Activated effector memory CD4-positive, alpha-beta T cell treated with anti-CD3 and anti-CD28 coated beads, Interleukin-2, amount 50 U/mL, for 16 hours (primary cell): ENCODE data around the gene TRIM31.

ENCODE experiments used
- DNase-seq: peaks from one replicate; pipeline ENCODE4 v3.0.0-alpha.2; 2020

Gene TRIM31

GRCh38 chr6:30075094-30075789 lies 37.6 kb downstream of the TRIM31 start, which contains the start of gene RNF39:
TSS of gene RNF39 (minus strand) at chr6:30075769. CDS start at chr6:30075585, 184 bp downstream.
- no peak for DNase-seq

DNA sequence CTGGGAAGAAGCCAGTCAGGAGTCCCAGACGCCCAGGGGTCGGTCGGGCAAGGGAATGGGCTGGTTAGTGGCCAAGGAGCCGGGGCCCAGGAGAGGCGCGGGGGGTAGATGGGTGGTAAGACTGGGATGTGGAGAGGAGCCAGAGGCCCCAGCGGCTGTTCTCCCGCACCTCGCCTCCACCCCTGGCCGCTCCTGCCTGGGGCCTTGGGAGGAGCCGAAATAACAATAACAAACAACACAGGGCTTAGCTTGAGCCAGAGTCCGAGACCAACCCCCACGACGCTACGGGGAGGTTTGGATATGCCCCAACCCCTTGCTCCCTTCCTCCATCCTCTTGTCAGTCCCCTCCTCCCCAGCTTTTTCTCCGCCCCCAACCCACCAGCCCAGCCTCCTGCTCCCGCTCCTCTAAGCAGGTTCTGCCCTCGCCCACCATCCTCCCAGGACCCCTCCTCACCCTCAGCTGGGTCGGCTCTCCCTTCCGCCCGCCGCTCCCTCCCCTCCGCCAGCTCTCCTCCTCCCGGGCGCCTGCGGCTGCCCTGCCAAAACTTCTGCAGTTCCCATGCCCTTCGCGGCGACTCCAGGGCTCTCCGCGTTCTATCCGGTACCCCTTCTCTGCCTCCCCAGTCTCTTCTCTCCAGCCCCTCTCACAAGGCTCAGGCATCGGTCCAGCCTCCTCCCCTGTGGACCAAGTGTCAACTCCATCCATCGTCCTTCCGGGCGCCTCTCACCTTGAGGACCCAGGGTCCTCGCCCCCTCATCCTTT lies 38.4 kb downstream of the TRIM31 start:
- no peak for DNase-seq

- no peak for DNase-seq
These were observed 39.2 kb downstream of the TRIM31 start for GRCh38 chr6:30073489-30074235.

DNA sequence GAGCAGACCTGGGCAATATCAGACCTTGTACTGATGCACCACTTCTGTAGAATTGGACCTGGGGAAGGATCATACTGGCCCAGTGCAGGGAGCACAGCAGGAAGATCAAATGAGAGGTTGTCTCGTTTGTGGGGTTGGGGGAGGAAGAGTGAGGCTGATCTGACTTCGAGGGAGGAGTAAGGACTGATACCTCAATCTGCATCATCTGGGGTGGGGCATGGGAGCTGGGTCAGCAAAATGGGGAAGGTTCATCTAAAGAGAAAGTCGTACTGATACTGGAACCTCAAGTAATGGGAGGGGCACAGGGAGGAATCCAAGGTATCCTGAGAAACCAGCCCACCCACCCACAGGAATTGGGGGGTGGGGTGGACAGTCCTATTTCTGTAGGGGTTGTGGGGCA lies 41.0 kb downstream of the TRIM31 start:
- DNase-seq, result no peak

DNA sequence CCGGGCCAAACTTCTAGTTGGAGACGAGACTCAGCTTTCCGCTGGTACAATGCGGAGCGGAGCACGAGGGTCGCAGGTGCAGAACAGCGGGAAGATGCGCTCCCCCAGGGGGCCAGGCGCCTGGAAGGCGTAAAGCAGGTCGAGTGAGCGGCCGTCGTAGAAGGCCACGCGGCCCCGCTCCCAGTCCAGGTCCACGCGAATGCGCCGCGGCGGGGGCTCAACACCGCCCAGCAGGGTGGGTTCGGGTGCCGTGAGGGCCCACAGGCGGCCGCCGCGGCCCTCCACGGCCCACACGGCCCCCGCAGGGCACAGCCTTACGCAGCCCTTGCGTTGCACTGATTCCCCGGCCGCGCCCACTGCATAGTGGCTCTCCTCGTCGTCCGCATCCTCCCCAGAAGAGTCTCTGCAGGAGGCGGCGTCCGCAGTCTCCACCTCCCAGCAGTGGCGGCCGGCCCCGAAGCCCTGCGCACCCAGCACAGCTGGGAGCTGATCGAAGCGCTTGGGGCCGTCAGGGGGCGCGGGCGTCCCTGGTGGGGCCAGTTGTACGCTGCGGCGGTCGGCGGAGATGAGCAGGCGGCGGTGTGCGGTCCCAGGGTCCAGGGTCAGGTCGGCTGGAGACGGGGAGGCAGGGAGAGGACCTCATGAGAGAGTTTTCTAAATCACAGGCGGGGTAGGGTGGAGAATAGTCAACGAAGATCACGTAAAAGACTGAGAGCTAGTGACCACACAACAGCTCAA lies 41.6 kb downstream of the TRIM31 start:
- DNase-seq, result no peak

DNA sequence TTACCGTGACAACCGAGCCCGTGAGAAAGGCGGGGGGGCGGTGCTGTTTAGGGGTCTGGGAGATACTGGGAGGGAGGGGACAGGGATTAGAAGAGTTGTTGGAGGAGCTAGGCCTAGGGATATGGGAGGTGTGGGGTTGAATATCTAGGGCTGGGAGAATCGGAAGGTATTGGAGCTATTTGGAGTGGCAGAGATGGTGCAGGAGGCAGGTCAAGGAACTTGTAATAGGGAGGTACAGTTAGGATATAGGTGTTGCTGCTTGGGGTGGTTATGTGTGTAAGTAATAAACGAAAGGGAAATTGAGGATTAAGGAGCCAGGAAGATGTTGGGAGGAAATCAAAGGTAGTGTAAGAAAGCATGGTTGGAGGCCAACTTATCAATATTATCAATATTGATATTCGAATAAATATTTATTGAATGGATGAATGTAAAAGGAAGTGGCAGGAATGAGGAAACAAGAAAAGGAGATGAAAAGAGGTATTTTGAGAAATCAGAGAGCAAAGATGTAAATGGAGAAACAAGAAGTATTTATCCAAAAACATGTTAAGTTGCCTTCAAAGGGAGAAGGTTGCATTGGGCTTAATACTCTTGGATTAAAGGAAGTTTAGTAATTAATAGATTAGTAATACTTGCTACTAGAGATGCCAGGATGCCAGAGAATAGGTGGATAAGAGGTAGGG lies 45.3 kb downstream of the TRIM31 start:
- DNase-seq, result no peak

- peak; percentile 99 for DNase-seq
These were observed 46.1 kb downstream of the TRIM31 start, which contains the start of gene PPP1R11 for GRCh38 chr6:30066577-30067459. TSS of gene PPP1R11 (plus strand) at chr6:30067198. CDS start at chr6:30067411, 213 bp downstream.

DNA sequence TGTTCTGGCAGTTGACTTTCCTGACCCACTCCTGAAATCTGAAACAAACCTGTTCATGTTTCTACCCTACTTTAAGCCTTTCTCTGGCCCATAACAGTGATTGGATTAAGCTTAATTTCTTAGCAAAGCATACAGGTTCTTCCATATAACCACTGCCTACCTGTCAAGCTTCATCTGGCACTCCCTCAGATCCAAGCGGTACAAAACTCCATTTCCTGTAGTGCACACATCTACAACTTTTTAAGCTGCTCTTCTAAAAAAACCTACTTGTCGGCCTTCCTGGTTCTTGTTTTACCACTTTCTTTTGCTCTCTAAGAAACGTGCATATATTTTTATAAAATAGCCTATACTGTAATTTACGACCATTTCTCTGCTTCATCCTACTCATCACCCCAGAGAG lies 46.8 kb downstream of the TRIM31 start:
- no peak for DNase-seq

- DNase-seq, result no peak
These were observed 49.6 kb downstream of the TRIM31 start for GRCh38 chr6:30063315-30063714.

- no peak for DNase-seq
These were observed 50.3 kb downstream of the TRIM31 start for GRCh38 chr6:30062471-30063178.

GRCh38 chr6:30061858-30062458 lies 50.9 kb downstream of the TRIM31 start:
- DNase-seq, result no peak

GRCh38 chr6:30061092-30061857 lies 51.6 kb downstream of the TRIM31 start, which contains the start of gene POLR1H:
TSS of gene POLR1H (plus strand) at chr6:30061265. CDS start at chr6:30061525, 260 bp downstream.
- peak; percentile 94 for DNase-seq

- peak; percentile 74 for DNase-seq
These were observed 52.2 kb downstream of the TRIM31 start for GRCh38 chr6:30060606-30061091.

DNA sequence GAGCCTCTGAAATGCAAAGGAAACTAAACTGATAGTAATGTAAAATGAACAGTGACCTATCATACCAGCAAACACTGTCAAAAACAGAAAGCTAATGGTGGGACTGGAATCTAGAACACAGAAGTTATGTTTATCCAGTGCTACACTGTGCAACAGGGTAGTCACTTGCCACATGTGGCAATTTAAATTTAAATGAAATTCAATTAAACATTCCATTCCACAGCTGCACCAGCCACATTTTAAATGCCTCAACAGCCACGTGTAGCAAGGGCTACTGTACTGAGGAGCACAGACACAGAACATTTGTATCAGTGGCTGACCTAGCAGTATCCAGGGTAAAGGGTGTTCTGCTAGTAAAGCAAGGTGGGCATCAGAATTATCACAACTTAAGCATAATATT lies 57.4 kb downstream of the TRIM31 start:
- DNase-seq, result no peak

DNA sequence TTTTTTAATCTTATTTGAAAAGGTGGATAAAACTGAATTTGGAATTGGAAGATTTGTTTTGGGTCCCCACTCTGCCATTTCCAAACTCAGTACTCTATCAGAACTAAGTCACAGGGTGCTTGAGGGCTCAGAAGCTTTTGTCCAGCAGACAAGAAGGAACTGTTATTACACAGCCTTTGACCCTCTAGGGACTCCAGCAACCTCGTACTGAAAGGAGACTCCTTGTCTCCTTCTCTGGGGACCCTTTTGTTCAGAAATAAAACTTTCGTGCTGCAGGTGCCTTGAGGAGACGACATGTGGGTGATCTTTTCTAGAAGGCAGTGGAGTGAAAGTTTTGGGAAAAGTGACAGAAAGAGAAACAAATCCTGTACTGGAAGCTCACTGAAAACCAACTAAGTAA lies 59.2 kb downstream of the TRIM31 start:
- DNase-seq, result no peak
